GM19372 (cell line): ENCODE measurements around the gene JARID2.

Source experiments
- ATAC-seq: cut with Tn5 transposase; IDR thresholded peaks from one replicate; pipeline ENCODE4 v1.9.1; 2021; ENCODE audit warnings: mild to moderate bottlenecking, low read depth, moderate library complexity; ENCODE audit not compliant: unreplicated experiment

The JARID2 gene

GRCh38 chr6:15429141-15430110 is 183.6 kb downstream of the JARID2 start:
- no peak for ATAC-seq

GRCh38 chr6:15430186-15430585 is 184.3 kb downstream of the JARID2 start:
- ATAC-seq = no peak

GRCh38 chr6:15430931-15431405 is 185.1 kb downstream of the JARID2 start:
- no peak for ATAC-seq

- no peak for ATAC-seq
These were observed 186.1 kb downstream of the JARID2 start for GRCh38 chr6:15431762-15432483.

- no peak for ATAC-seq
These were observed 187.6 kb downstream of the JARID2 start for GRCh38 chr6:15433511-15433861.

- ATAC-seq = no peak
These were observed 188.4 kb downstream of the JARID2 start for GRCh38 chr6:15434263-15434662.

GRCh38 chr6:15434823-15435380 is 189.0 kb downstream of the JARID2 start:
- ATAC-seq = no peak

GRCh38 chr6:15435468-15435867 is 189.6 kb downstream of the JARID2 start:
- ATAC-seq = no peak

- no peak for ATAC-seq
These were observed 190.6 kb downstream of the JARID2 start for GRCh38 chr6:15436451-15436850.

GRCh38 chr6:15437090-15437635 is 191.3 kb downstream of the JARID2 start:
- ATAC-seq = no peak

GRCh38 chr6:15439410-15440025 is 193.6 kb downstream of the JARID2 start:
- no peak for ATAC-seq

GRCh38 chr6:15440040-15440439 is 194.2 kb downstream of the JARID2 start:
- ATAC-seq = no peak

GRCh38 chr6:15441215-15441868 is 195.5 kb downstream of the JARID2 start:
- no peak for ATAC-seq

- no peak for ATAC-seq
These were observed 196.1 kb downstream of the JARID2 start for GRCh38 chr6:15441981-15442380.

GRCh38 chr6:15442467-15442866 is 196.6 kb downstream of the JARID2 start:
- no peak for ATAC-seq

GRCh38 chr6:15443119-15443830 is 197.4 kb downstream of the JARID2 start:
- no peak for ATAC-seq

GRCh38 chr6:15444081-15444731 is 198.3 kb downstream of the JARID2 start:
- ATAC-seq = no peak

GRCh38 chr6:15444881-15445280 is 199.0 kb downstream of the JARID2 start:
- no peak for ATAC-seq
